Measurements from ENCODE around the gene GRN. TPM values are rescaled to one million over a fixed set of nuclear protein-coding genes. Genes with fewer than 3 reads are reported as not detected.

Gene GRN
- total and polyA plus RNA-seq, 2 of the 8 experiments (the other 6 are each of a cell fraction or from before 2014, with no cell fraction given) = 108 to 387 TPM

GRCh38 chr17:44331249-44331760 is 13.8 kb upstream of the GRN start:
- no peak overlapping the region for H4K91ac ChIP-seq (replicated peaks; ENCODE audit: insufficient read length, low read length)
- H2AFZ ChIP-seq (ENCODE audit: low read length) = no peak overlapping the region
- H3K4me3 ChIP-seq (ENCODE audit: extremely low read depth in 1 of 4, insufficient read depth in 2 of 4, low read depth in 3 of 4, low read length in 4 of 4) = no peak overlapping the region
- H2BK5ac ChIP-seq (ENCODE audit: low read depth, low read length) = no peak overlapping the region
- POLR2A ChIA-PET (ENCODE audit: partially characterized antibody) = interaction anchor here (0.7 to 3.1 kb wide), 8 partner anchors 12 to 142 kb away, joined by 3 to 15 read pairs (median 4); partner anchors contain the start of gene GRN
- no peak overlapping the region for H2BK15ac ChIP-seq (ENCODE audit: low read length)
- H3K4me2 ChIP-seq (ENCODE audit: insufficient read depth in 1 of 2, low read depth in 2 of 2, low read length in 2 of 2) = no peak overlapping the region
- no peak overlapping the region for H3K4ac ChIP-seq (replicated peaks; ENCODE audit: insufficient read length, low read depth, low read length)
- H4K8ac ChIP-seq (ENCODE audit: extremely low read depth, insufficient read depth, low read length) = no peak overlapping the region
- WGBS, 2 experiments (ENCODE audit: extremely low coverage in 1 of 2, insufficient coverage in 1 of 2, insufficient read length in 1 of 2, insufficient replicate concordance in 2 of 2, low coverage in 1 of 2, low lambda C conversion rate in 2 of 2, missing lambda C conversion rate in 1 of 2) = 23% methylated on average over 7 of the region's 7 CpGs; no CpG with 5 or more reads in 1 of the 2 experiments
- H3K9ac ChIP-seq (replicated peaks in 1 of 4; ENCODE audit: extremely low read depth in 1 of 4, low read depth in 3 of 4, low read length in 3 of 4) = no peak overlapping the region
- H2BK12ac ChIP-seq (ENCODE audit: low read depth, low read length) = no peak overlapping the region
- peaks cover 0 to 2% (median 2%) of the 10 kb centered on the region in 4 experiments; a peak in 4 of 7 replicates for H3K4me1 ChIP-seq (replicated peaks in 1 of 4; ENCODE audit: control insufficient read depth in 3 of 4, insufficient read depth in 4 of 4, low read length in 3 of 4)
- H4K20me1 ChIP-seq (replicated peaks in 1 of 2; ENCODE audit: control insufficient read depth in 1 of 2, insufficient read depth in 2 of 2, low read length in 2 of 2) = no peaks in the 10 kb centered on the region
- H4K5ac ChIP-seq (ENCODE audit: insufficient read length, low read depth, low read length) = no peak overlapping the region
- FAIRE-seq (peak; percentile 55), DNase-seq (ENCODE audit: low read depth in 1 of 2, low spot score in 2 of 2) (peak in 1 of 2 experiments; percentile 86)
- H3K79me1 ChIP-seq (ENCODE audit: low read depth, low read length) = no peaks in the 10 kb centered on the region
- H2AK5ac ChIP-seq (ENCODE audit: low read depth, low read length) = no peak overlapping the region
- TF ChIP-seq GTF2F1 (IDR thresholded peaks at IDR 0.05; ENCODE audit: borderline replicate concordance, low read depth, low read length) = no peak
- TF ChIP-seq RAD21 (IDR thresholded peaks at IDR 0.05 in 1 of 2, conservative IDR thresholded peaks at IDR 0.05 in 1 of 2; ENCODE audit: low read depth in 2 of 2, low read length in 2 of 2) = peak; percentile 66 to 73
- no peak for TF ChIP-seq CREB1 (IDR thresholded peaks at IDR 0.05)
- peak; percentile 66 to 79; a peak in 1 of 4 replicates for TF ChIP-seq SIN3A (conservative IDR thresholded peaks at IDR 0.05 in 1 of 2, IDR thresholded peaks at IDR 0.05 in 1 of 2; ENCODE audit: low read depth in 1 of 2, low read length in 2 of 2)
- TF ChIP-seq BACH1 (IDR thresholded peaks at IDR 0.05; ENCODE audit: low read length) = no peak
- TF ChIP-seq KDM4A (IDR thresholded peaks at IDR 0.05; ENCODE audit: low read depth, low read length, severe bottlenecking) = no peak
- TF ChIP-seq CTCF (IDR thresholded peaks at IDR 0.05; ENCODE audit: control extremely low read depth in 1 of 3, insufficient read depth in 1 of 3, low read depth in 1 of 3, low read length in 3 of 3) = peak; percentile 53 to 79 (median 77)
- CTCF ChIA-PET (ENCODE audit: partially characterized antibody) = interaction anchor here (0.7 to 11.0 kb wide), 34 partner anchors 10 to 275 kb away, joined by 3 to 158 read pairs (median 6); partner anchors contain the start of genes GRN and UBTF
- H2BK20ac ChIP-seq (ENCODE audit: low read length) = no peak overlapping the region
- no peaks in the 10 kb centered on the region for H3K36me3 ChIP-seq (ENCODE audit: control insufficient read depth in 2 of 4, insufficient read depth in 4 of 4, low read length in 3 of 4)
- no peaks in the 10 kb centered on the region; the same call in 1 of the 2 replicates for H3K23me2 ChIP-seq (ENCODE audit: low read depth, low read length)
- no peak overlapping the region for H3K23ac ChIP-seq (ENCODE audit: insufficient read length)
- no peak overlapping the region for H3K18ac ChIP-seq (ENCODE audit: extremely low read depth, low read length)
- H3K9me3 ChIP-seq (ENCODE audit: insufficient read depth in 2 of 2, low read depth in 1 of 2, low read length in 1 of 2) = no peaks in the 10 kb centered on the region
- H3K56ac ChIP-seq (replicated peaks; ENCODE audit: insufficient read length, low read depth, low read length) = no peak overlapping the region
- H3K79me2 ChIP-seq (ENCODE audit: control insufficient read depth in 1 of 2, insufficient read depth in 2 of 2, low read length in 2 of 2) = no peaks in the 10 kb centered on the region
- H3K27me3 ChIP-seq (replicated peaks in 1 of 4; ENCODE audit: control insufficient read depth in 3 of 4, extremely low read depth in 1 of 4, insufficient read depth in 3 of 4, low read length in 3 of 4) = peaks cover 0 to 2% (median under 1%) of the 10 kb centered on the region in 4 experiments; a peak in 3 of 7 replicates
- H3K14ac ChIP-seq (ENCODE audit: insufficient read length) = no peak overlapping the region
- no peak overlapping the region for H2BK120ac ChIP-seq (replicated peaks; ENCODE audit: low read depth, low read length)
- no peak overlapping the region for H3K27ac ChIP-seq (ENCODE audit: low read depth, low read length)
